ENCODE results near the gene HEPH.
"Not testable (repeated sequence)": the region's sequence is repeated elsewhere in the genome, so short reads cannot be mapped to it uniquely, and the experiment has no call there.

The HEPH gene

DNA sequence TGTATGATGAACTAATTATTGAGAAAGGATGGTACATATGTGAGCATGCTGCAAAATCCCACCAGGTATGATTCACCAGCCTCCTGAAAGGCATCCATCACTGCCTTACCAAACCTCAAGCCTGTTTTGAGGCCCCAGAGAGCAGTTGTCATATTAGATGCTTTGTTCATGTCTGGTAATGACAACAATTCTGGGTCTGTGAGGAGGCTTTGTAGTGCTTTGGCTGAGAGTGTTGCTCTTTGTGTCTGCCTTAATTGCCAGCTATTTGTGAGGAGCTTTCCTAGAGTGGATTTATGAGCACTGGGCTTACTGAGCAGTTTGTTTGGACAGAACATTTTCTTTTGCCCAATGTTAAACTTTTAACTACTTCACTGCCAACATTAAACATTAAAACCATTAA, 69.2 kb downstream of the HEPH start:
- FAIRE-seq, result no peak

DNA sequence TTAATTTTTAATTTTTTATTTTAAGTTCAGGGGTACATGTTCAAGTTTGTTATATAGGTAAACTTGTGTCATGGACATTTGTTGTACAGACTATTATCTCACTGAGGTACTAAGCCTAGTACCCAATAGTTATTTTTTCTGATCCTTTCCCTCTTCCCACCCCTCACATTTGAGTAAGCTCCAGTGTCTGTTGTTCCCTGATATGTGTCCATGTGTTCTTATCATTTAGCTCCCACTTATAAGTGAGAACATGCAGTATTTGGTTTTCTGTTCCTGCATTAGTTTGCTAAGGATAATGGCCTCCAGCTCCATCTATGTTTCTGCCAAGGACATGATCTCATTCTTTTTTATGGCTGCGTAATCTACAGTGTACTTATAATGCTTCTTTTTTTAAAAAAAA, 69.9 kb downstream of the HEPH start:
- not testable (repeated sequence) for FAIRE-seq

DNA sequence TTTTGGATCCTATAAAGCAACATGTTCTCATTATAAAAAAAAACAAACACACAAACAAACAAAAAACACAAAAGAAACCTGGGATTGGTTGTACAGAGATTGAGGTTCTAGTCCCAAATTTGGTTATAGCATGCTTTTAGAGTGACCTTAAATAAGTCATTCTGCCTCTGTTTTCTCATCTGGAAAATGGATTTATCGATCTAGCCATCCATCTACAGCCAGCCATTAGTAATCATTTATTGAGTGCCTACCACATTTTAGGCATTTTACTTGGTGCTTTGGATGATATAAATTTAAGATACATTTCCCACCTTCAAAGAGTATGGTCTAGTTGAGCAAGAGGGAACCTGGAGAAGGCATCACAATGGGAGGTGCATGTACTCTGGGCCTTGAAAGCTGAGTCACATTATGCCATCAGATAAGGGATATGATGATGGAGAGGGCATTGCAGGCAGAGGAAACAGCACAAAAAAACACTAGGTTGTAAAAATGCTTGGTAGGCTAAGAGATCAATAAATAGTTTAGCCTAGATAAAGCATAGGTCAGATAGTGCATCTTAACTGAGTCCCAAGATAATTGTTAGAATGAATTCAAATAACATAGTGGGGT, 91.4 kb downstream of the HEPH start:
- FAIRE-seq, result no peak

DNA sequence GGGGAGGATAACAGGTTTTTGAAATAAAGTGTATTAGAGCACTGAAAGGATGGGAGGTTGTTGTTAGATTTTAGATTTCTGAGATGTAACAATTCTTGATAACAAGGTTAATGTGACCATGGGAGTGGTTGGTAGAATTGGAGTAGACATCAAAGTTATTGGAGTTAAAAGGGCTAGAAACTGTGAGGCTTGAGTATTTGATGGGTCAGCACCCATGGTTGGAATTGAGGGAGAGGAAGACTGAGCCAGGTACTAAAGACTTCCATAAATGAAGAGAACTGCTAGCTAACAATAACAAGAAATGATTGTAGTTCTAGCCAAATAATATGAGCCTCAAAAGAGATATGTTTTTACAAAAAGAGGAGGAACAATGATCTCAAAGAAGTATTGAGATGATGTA, 98.8 kb downstream of the HEPH start:
- no peak for FAIRE-seq
